ENCODE measurements around the gene MNT.
A peak's percentile ranks its signal among the peaks of the same experiment; 100 is the strongest.
"Not testable (repeated sequence)": the region's sequence is repeated elsewhere in the genome, so short reads cannot be mapped to it uniquely, and the experiment has no call there.

The MNT gene

DNA sequence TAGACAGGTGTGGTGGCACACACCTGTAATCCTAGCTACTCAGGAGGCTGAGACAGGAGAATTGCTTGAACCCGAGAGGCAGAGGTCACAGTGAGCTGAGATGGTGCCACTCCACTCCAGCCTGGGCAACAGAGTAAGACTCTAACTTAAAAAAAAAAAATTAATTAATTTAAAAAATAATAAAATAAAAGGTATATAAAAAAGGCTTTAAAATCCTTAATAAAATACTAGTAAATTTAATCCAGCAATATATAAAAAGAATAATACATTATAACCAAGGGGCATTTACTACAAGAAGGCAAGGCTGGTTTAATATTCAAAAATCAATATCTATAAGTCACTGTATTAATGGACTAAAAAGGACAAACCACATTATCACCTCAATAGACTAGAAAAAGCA lies 44.8 kb upstream of the MNT start:
- Histone ChIP-seq H2AFZ (ENCODE audit: low read depth, low read length) (no peak overlapping the region), H3K9me3 (ENCODE audit: insufficient read depth, low read length) (no peaks in the 10 kb centered on the region), H3K27ac (ENCODE audit: low read length) (no peak overlapping the region), H3K79me2 (ENCODE audit: low read length) (no peaks in the 10 kb centered on the region), H3K9ac (ENCODE audit: low read length) (no peak overlapping the region), H3K4me1 (ENCODE audit: low read length) (peaks cover 11% of the 10 kb centered on the region), H3K27me3 (ENCODE audit: low read depth, low read length) (no peaks in the 10 kb centered on the region), H3K36me3 (replicated peaks; ENCODE audit: low read depth, low read length) (peaks cover 14% of the 10 kb centered on the region), H3K4me3 (ENCODE audit: low read length) (no peak overlapping the region), H4K20me1 (ENCODE audit: insufficient read depth, low read length) (peaks cover 12% of the 10 kb centered on the region), H3K4me2 (ENCODE audit: low read length) (no peak overlapping the region)
- TF ChIP-seq, protein P1, sequence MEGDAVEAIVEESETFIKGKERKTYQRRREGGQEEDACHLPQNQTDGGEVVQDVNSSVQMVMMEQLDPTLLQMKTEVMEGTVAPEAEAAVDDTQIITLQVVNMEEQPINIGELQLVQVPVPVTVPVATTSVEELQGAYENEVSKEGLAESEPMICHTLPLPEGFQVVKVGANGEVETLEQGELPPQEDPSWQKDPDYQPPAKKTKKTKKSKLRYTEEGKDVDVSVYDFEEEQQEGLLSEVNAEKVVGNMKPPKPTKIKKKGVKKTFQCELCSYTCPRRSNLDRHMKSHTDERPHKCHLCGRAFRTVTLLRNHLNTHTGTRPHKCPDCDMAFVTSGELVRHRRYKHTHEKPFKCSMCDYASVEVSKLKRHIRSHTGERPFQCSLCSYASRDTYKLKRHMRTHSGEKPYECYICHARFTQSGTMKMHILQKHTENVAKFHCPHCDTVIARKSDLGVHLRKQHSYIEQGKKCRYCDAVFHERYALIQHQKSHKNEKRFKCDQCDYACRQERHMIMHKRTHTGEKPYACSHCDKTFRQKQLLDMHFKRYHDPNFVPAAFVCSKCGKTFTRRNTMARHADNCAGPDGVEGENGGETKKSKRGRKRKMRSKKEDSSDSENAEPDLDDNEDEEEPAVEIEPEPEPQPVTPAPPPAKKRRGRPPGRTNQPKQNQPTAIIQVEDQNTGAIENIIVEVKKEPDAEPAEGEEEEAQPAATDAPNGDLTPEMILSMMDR (IDR thresholded peaks at IDR 0.05; ENCODE audit: low read depth, low read length) = no peak
- no peak for TF ChIP-seq EZH2phosphoT487 (IDR thresholded peaks at IDR 0.05; ENCODE audit: low read depth)

DNA sequence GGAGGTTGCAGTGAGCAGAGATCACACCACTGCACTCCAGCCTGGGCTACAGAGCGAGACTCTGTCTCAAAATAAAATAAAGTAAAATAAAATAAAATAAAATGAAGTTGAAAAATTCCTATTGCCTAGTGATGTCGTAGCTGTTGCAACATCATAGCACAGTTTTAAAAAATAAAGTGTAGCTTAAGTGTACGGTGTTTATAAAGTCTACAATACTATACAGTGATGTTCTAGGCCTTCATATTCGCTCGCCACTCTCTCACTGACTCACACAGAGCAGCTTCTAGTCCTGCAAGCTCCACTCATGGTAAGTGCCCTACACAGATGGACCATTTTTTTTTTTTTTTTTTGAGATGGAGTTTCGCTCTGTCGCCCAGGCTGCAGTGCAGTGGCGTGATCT lies 43.5 kb upstream of the MNT start:
- H3K9ac ChIP-seq (ENCODE audit: low read length) = no peak overlapping the region
- no peak overlapping the region for H3K4me3 ChIP-seq (ENCODE audit: low read length)
- H2AFZ ChIP-seq (ENCODE audit: low read depth, low read length) = no peak overlapping the region
- no peak overlapping the region for H3K4me2 ChIP-seq (ENCODE audit: low read length)
- no peaks in the 10 kb centered on the region for H3K27me3 ChIP-seq (ENCODE audit: low read depth, low read length)
- H3K9me3 ChIP-seq (ENCODE audit: insufficient read depth, low read length) = no peaks in the 10 kb centered on the region
- TF ChIP-seq EZH2phosphoT487 (IDR thresholded peaks at IDR 0.05; ENCODE audit: low read depth) = no peak
- TF ChIP-seq, protein P1 (IDR thresholded peaks at IDR 0.05; ENCODE audit: low read depth, low read length) = no peak
- H3K36me3 ChIP-seq (replicated peaks; ENCODE audit: low read depth, low read length) = peaks cover 14% of the 10 kb centered on the region
- peaks cover 12% of the 10 kb centered on the region for H4K20me1 ChIP-seq (ENCODE audit: insufficient read depth, low read length)
- no peak overlapping the region for H3K27ac ChIP-seq (ENCODE audit: low read length)
- peaks cover 11% of the 10 kb centered on the region for H3K4me1 ChIP-seq (ENCODE audit: low read length)
- H3K79me2 ChIP-seq (ENCODE audit: low read length) = no peaks in the 10 kb centered on the region

DNA sequence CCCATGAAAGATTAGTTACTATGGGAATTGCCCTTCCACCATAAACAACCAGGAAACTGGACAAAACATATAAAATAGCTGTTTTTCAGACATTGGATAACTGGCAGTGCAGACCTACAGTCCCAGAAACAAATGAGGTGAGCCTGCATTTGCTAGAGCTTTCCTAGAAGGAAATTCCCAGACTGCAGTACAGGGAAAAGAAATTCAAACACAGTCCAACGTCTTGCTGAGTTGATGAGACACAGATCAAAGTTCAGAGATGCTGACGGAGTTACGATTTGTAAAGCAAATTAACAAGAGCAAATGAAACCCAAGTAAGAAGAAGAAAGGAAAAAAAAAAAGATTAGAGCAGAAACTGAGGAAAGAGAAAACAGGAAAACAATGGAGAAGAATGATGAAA lies 41.3 kb upstream of the MNT start:
- H3K4me1 ChIP-seq (ENCODE audit: low read length) = peaks cover 11% of the 10 kb centered on the region
- TF ChIP-seq, protein P1 (IDR thresholded peaks at IDR 0.05; ENCODE audit: low read depth, low read length) = no peak
- TF ChIP-seq EZH2phosphoT487 (IDR thresholded peaks at IDR 0.05; ENCODE audit: low read depth) = no peak
- H3K4me3 ChIP-seq (ENCODE audit: low read length) = no peak overlapping the region
- no peak overlapping the region for H3K27ac ChIP-seq (ENCODE audit: low read length)
- H3K9ac ChIP-seq (ENCODE audit: low read length) = no peak overlapping the region
- H3K36me3 ChIP-seq (replicated peaks; ENCODE audit: low read depth, low read length) = peaks cover 22% of the 10 kb centered on the region
- H2AFZ ChIP-seq (ENCODE audit: low read depth, low read length) = no peak overlapping the region
- H3K4me2 ChIP-seq (ENCODE audit: low read length) = peak overlapping the region; percentile 54
- no peaks in the 10 kb centered on the region for H3K27me3 ChIP-seq (ENCODE audit: low read depth, low read length)
- H3K79me2 ChIP-seq (ENCODE audit: low read length) = no peaks in the 10 kb centered on the region
- H3K9me3 ChIP-seq (ENCODE audit: insufficient read depth, low read length) = no peaks in the 10 kb centered on the region
- H4K20me1 ChIP-seq (ENCODE audit: insufficient read depth, low read length) = peaks cover 12% of the 10 kb centered on the region

DNA sequence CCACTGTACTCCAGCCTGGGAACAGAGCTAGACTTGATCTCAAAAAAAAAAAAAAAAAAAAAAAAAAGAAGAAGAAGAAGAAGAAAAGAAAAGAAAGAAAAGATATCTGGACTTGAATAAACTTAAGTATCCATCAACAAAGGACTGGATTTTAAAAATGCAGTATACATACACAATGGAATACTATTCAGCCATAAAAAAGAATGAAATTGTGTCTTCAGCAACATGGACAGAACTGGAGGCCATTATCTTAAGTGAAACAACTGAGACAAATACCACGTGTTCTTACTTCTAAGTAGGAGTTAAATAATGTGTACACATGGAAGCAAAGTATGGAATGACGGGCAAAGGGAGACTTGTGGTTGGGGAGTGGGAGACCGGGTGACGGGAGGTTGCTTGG lies 40.1 kb upstream of the MNT start:
- no peak overlapping the region for H3K4me2 ChIP-seq (ENCODE audit: low read length)
- TF ChIP-seq EZH2phosphoT487 (IDR thresholded peaks at IDR 0.05; ENCODE audit: low read depth) = no peak
- TF ChIP-seq, protein P1 (IDR thresholded peaks at IDR 0.05; ENCODE audit: low read depth, low read length) = no peak
- no peak overlapping the region for H3K9ac ChIP-seq (ENCODE audit: low read length)
- no peak overlapping the region for H2AFZ ChIP-seq (ENCODE audit: low read depth, low read length)
- H3K9me3 ChIP-seq (ENCODE audit: insufficient read depth, low read length) = no peaks in the 10 kb centered on the region
- H3K79me2 ChIP-seq (ENCODE audit: low read length) = no peaks in the 10 kb centered on the region
- H3K36me3 ChIP-seq (replicated peaks; ENCODE audit: low read depth, low read length) = peaks cover 23% of the 10 kb centered on the region
- peaks cover 17% of the 10 kb centered on the region for H3K4me1 ChIP-seq (ENCODE audit: low read length)
- H3K27me3 ChIP-seq (ENCODE audit: low read depth, low read length) = no peaks in the 10 kb centered on the region
- H3K27ac ChIP-seq (ENCODE audit: low read length) = no peak overlapping the region
- H4K20me1 ChIP-seq (ENCODE audit: insufficient read depth, low read length) = peaks cover 12% of the 10 kb centered on the region
- no peak overlapping the region for H3K4me3 ChIP-seq (ENCODE audit: low read length)

DNA sequence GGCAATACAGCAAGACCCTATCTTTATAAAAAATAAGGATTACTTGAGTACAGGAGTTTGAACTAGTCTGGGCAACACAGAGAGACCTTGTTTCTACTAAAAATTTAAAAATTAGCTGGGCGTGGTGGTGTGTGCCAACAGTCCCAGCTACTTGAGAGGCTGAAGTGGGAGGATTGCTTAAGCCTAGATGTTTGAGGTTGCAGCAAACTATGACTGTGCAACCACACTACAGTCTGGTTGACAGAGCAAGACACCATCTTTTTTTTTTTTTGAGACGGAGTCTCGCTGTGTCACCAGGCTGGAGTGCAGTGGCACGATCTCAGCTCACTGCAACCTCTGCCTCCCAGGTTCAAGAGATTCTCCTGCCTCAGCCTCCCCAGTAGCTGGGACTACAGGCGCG lies 39.1 kb upstream of the MNT start:
- Histone ChIP-seq H3K4me1 (ENCODE audit: low read length) (peaks cover 18% of the 10 kb centered on the region), H4K20me1 (ENCODE audit: insufficient read depth, low read length) (peaks cover 12% of the 10 kb centered on the region), H3K36me3 (replicated peaks; ENCODE audit: low read depth, low read length) (peaks cover 21% of the 10 kb centered on the region)
- H3K27me3 ChIP-seq (ENCODE audit: low read depth, low read length); H3K9me3 ChIP-seq (ENCODE audit: insufficient read depth, low read length); H3K79me2 ChIP-seq (ENCODE audit: low read length); H3K4me3 ChIP-seq (ENCODE audit: low read length); H3K27ac ChIP-seq (ENCODE audit: low read length); H2AFZ ChIP-seq (ENCODE audit: low read depth, low read length); H3K9ac ChIP-seq (ENCODE audit: low read length); H3K4me2 ChIP-seq (ENCODE audit: low read length): not testable (repeated sequence)
